ENCODE data around the gene MAP1S.

Gene MAP1S

DNA sequence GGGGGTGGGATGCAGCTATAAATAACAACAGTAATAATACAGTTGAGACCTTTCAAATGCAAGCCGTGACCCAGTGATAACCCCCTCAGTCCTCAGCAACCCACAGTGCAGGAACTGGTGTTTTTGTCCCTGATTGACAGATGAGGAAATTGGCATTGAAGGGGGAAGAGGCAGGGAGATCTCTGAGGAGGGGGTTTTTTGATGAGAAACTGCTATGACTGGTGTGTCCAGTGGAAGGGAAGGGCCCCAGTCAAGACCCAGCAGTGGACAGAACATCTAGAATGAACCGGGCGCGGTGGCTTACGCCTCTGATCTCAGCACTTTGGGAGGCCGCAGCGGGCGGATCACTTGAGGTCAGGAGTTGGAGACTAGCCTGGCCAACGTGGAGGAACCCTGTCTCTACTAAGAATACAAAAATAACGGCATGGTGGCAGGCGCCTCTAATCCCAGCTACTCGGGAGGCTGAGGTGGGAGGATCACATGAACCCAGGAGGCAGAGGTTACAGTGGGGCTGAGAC lies 1.9 kb downstream of the MAP1S start:
- Histone ChIP-seq H3K4me1 (peaks cover 5% of the 10 kb centered on the region; the same call in 1 of the 2 replicates), H3K9me3 (no peaks in the 10 kb centered on the region), H3K36me3 (peaks cover 33% of the 10 kb centered on the region), H3K27me3 (no peaks in the 10 kb centered on the region), H3K4me3 (ENCODE audit: low read depth, low read length) (no peak overlapping the region)
- TF ChIP-seq, protein P1, sequence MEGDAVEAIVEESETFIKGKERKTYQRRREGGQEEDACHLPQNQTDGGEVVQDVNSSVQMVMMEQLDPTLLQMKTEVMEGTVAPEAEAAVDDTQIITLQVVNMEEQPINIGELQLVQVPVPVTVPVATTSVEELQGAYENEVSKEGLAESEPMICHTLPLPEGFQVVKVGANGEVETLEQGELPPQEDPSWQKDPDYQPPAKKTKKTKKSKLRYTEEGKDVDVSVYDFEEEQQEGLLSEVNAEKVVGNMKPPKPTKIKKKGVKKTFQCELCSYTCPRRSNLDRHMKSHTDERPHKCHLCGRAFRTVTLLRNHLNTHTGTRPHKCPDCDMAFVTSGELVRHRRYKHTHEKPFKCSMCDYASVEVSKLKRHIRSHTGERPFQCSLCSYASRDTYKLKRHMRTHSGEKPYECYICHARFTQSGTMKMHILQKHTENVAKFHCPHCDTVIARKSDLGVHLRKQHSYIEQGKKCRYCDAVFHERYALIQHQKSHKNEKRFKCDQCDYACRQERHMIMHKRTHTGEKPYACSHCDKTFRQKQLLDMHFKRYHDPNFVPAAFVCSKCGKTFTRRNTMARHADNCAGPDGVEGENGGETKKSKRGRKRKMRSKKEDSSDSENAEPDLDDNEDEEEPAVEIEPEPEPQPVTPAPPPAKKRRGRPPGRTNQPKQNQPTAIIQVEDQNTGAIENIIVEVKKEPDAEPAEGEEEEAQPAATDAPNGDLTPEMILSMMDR (IDR thresholded peaks at IDR 0.05; ENCODE audit: low read depth, low read length), result no peak
- DNase-seq, result no peak

DNA sequence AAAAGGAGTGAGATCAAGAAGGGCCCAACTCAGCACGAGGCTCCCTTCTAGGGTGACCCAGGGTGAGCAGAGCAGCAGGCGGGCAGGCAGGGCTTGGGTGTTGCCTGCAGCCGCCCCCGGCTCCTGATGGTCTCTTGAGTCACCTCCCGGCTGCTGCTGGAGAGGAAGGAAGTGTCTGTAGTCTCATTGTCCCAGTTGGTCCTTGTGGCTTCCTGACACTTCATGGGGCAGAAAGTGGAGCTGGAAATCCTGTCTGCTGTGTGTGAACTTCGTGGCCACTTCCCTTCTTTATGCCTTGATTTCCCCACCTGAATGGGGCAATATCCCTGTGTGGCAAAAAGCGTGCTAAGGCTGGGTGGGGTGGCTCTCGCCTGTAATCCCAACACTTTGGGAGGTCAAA lies 2.5 kb downstream of the MAP1S start:
- no peak overlapping the region for H3K4me3 ChIP-seq (ENCODE audit: low read depth, low read length)
- DNase-seq, result no peak
- no peaks in the 10 kb centered on the region for H3K9me3 ChIP-seq
- H3K36me3 ChIP-seq, result peaks cover 40% of the 10 kb centered on the region
- H3K4me1 ChIP-seq, result peaks cover 5% of the 10 kb centered on the region; the same call in 1 of the 2 replicates
- TF ChIP-seq, protein P1 (IDR thresholded peaks at IDR 0.05; ENCODE audit: low read depth, low read length), result no peak
- no peaks in the 10 kb centered on the region for H3K27me3 ChIP-seq

DNA sequence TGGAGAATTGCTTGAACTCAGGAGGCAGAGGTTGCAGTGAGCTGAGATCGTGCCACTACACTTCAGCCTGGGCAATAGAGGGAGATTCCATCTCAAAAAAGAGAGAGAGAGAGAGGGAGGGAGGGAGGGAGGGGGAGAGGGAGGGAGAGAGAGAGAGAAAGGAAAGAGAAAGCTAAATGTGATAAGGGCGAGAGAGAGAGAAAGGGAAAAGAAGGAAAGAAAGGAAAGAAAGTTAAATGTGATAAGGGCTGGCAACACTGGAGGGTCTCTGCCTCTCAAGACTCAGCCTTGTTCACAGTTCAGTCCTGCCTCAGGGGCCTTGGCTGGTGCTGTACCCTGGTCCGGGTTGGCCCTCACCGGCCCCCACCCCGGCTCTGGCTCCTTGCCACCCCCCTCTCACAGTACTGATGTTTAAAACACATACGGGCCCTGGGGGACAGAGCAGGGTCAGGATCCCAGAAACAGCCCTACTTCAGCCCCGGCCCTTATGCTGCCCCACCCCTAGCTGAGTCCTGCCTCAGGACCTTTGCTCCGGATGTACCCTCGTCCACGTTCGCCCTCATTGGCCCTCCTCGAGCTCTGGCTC lies 3.5 kb downstream of the MAP1S start:
- no peaks in the 10 kb centered on the region for H3K9me3 ChIP-seq
- TF ChIP-seq, protein P1 (IDR thresholded peaks at IDR 0.05; ENCODE audit: low read depth, low read length), result no peak
- H3K27me3 ChIP-seq, result no peaks in the 10 kb centered on the region
- H3K36me3 ChIP-seq, result peaks cover 49% of the 10 kb centered on the region
- no peak for DNase-seq
- H3K4me3 ChIP-seq (ENCODE audit: low read depth, low read length), result no peak overlapping the region
- H3K4me1 ChIP-seq, result peaks cover 5% of the 10 kb centered on the region; the same call in 1 of the 2 replicates

DNA sequence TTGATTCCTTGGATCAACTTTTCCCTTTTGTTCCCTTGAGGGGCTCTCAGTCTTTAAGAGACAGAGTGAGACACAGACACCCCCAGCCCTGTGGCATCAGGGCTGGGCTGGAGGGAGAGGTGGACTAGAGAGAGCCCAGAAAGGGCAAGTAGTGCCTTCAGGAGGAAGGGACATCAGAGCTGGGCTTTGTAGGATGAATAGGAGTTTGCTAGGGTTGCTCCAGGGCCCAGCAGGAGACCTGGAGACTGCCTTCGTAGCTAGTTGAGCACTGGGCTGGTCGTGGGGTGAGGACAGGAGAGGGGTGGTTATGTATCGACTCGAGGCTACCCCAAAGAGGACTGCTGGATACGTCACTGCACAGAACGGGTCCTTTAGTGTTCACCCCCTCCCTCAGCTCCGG lies 5.4 kb downstream of the MAP1S start:
- no peaks in the 10 kb centered on the region for H3K27me3 ChIP-seq
- H3K4me3 ChIP-seq (ENCODE audit: low read depth, low read length), result no peak overlapping the region
- H3K9me3 ChIP-seq, result no peaks in the 10 kb centered on the region
- H3K36me3 ChIP-seq, result peaks cover 68% of the 10 kb centered on the region
- DNase-seq, result no peak
- TF ChIP-seq, protein P1 (IDR thresholded peaks at IDR 0.05; ENCODE audit: low read depth, low read length), result no peak
- no peaks in the 10 kb centered on the region for H3K4me1 ChIP-seq

DNA sequence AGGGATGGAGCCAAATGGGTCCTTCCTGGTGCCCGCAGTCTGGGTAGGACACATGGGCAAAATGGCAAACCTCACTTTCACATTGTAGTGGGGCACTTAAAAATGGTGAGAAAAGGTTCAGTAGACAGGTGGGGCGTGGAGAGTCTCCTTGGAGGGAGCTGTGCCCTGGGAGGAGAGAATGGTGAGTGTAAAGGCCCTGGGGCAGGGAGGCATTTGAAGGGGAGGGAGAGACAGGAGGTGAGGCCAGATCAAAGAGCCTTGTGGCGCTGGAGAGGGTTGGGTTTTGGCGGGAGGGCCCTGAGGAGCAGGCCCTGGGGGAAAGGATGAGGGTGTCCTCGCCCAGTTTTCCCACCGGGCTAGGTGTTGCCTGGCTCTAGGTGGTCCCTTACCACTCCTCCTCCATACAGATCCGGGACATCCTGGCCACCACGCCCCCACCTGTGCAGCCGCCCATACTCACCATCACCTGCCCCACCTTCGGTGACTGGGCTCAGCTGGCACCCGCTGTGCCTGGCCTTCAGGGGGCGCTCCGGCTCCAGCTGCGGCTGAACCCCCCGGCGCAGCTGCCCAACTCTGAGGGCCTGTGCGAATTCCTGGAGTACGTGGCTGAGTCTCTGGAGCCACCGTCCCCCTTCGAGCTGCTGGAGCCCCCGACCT lies 6.3 kb downstream of the MAP1S start:
- no peaks in the 10 kb centered on the region for H3K4me1 ChIP-seq
- DNase-seq, result peak; percentile 46
- H3K36me3 ChIP-seq, result peaks cover 76% of the 10 kb centered on the region
- no peaks in the 10 kb centered on the region for H3K9me3 ChIP-seq
- no peaks in the 10 kb centered on the region for H3K27me3 ChIP-seq
- TF ChIP-seq, protein P1 (IDR thresholded peaks at IDR 0.05; ENCODE audit: low read depth, low read length), result peak; percentile 50
- H3K4me3 ChIP-seq (ENCODE audit: low read depth, low read length), result no peak overlapping the region

DNA sequence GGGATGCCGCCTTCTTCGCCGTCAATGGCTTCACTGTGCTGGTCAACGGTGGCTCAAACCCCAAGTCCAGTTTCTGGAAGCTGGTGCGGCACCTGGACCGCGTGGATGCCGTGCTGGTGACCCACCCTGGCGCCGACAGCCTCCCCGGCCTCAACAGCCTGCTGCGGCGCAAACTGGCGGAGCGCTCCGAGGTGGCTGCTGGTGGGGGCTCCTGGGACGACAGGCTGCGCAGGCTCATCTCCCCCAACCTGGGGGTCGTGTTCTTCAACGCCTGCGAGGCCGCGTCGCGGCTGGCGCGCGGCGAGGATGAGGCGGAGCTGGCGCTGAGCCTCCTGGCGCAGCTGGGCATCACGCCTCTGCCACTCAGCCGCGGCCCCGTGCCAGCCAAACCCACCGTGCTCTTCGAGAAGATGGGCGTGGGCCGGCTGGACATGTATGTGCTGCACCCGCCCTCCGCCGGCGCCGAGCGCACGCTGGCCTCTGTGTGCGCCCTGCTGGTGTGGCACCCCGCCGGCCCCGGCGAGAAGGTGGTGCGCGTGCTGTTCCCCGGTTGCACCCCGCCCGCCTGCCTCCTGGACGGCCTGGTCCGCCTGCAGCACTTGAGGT lies 7.0 kb downstream of the MAP1S start:
- TF ChIP-seq, protein P1 (IDR thresholded peaks at IDR 0.05; ENCODE audit: low read depth, low read length), result no peak
- no peak for DNase-seq
- H3K36me3 ChIP-seq, result peaks cover 79% of the 10 kb centered on the region

More for the DNA sequence above, 7.0 kb downstream of the MAP1S start:
- no peaks in the 10 kb centered on the region for H3K9me3 ChIP-seq
- H3K4me3 ChIP-seq (ENCODE audit: low read depth, low read length), result no peak overlapping the region
- H3K4me1 ChIP-seq, result no peaks in the 10 kb centered on the region
- no peaks in the 10 kb centered on the region for H3K27me3 ChIP-seq

Measured in BE2C (cell line).